ENCODE results near the gene SIM2.

Gene SIM2

GRCh38 chr21:36686955-36687354 is 12.0 kb upstream of the SIM2 start:
- DNase-seq (ENCODE audit: low read depth): no peak
- no peak for TF ChIP-seq CTCF (IDR thresholded peaks at IDR 0.05; ENCODE audit: low read length, missing control alignments)
- H3K4me3 ChIP-seq (replicated peaks; ENCODE audit: low read depth, low read length): no peak overlapping the region

DNA sequence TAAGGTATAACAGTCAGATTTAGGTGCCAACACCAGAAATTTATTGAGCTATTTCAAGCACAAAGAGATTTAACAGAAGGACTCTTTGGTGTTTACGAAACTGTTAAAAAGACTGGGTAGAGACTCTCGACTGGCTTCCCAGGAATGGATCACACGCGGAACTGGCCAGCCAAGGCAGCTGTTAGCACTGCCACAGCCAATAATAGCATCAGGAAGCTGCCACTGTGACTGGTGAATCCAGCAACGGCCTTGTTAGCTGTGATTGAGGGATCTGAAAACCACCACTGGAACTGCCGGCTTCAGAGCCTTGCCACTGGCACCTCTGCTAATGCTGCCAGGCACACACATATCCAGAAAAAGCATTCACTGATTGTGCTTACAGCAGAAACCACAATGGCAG is 10.6 kb upstream of the SIM2 start:
- TF ChIP-seq CTCF (IDR thresholded peaks at IDR 0.05; ENCODE audit: low read length, missing control alignments): no peak
- H3K4me3 ChIP-seq (replicated peaks; ENCODE audit: low read depth, low read length): no peak overlapping the region
- DNase-seq (ENCODE audit: low read depth): no peak

DNA sequence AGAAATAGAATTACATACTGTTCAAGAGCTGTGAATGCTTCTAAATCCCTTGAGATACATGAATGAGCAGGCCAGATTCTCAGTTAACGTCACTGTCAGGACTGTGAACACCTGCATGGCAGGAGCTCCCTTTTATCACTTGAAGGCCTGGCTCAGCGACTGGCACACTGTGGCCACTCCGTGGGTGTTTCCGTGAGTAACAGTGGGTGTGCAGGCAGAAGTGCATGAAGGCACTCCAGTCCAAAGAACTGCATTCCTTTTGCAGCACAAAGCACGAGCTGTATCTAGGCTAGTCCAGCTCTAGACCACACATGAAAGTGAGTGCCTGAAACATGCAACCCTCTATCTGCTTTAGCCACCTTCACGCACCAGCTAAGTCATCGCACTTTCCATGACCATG is 9.6 kb upstream of the SIM2 start:
- no peak for TF ChIP-seq CTCF (IDR thresholded peaks at IDR 0.05; ENCODE audit: low read length, missing control alignments)
- H3K4me3 ChIP-seq (replicated peaks; ENCODE audit: low read depth, low read length): no peak overlapping the region
- no peak for DNase-seq (ENCODE audit: low read depth)

GRCh38 chr21:36690628-36691554 is 8.0 kb upstream of the SIM2 start:
- DNase-seq (ENCODE audit: low read depth): no peak
- no peak overlapping the region for H3K4me3 ChIP-seq (replicated peaks; ENCODE audit: low read depth, low read length)
- no peak for TF ChIP-seq CTCF (IDR thresholded peaks at IDR 0.05; ENCODE audit: low read length, missing control alignments)

DNA sequence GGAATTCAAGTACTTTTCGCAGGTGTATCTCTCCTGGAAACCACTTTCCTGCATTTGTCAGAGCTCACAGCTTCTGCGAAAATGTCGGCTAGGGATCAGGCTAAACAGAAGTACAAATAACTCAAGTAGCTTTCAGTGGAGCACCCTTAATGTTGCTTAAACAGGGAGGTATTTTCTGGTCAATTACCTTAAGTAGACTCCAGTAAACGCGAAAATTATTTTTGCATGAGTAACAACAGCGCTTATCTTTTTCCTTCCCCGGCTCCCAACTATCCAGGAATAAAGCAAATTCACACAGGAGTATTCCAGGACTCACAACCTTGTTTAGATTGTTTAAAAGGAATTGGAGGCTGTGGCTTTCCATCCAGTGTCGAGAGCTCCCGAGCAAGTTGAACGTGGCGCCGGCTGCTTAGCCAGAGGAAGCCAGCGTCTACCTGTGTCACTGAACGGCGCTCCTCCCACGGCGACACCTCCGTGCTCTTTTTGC is 7.3 kb upstream of the SIM2 start:
- DNase-seq (ENCODE audit: low read depth): no peak
- H3K4me3 ChIP-seq (replicated peaks; ENCODE audit: low read depth, low read length): no peak overlapping the region
- TF ChIP-seq CTCF (IDR thresholded peaks at IDR 0.05; ENCODE audit: low read length, missing control alignments): no peak

- DNase-seq (ENCODE audit: low read depth): no peak
- no peak overlapping the region for H3K4me3 ChIP-seq (replicated peaks; ENCODE audit: low read depth, low read length)
- TF ChIP-seq CTCF (IDR thresholded peaks at IDR 0.05; ENCODE audit: low read length, missing control alignments): no peak
These were observed 6.6 kb upstream of the SIM2 start for GRCh38 chr21:36692114-36692834.
